ENCODE results near the gene ADGRB3. TPM values are rescaled to one million over a fixed set of nuclear protein-coding genes. Genes with fewer than 3 reads are reported as not detected.

ADGRB3 gene
- polyA plus RNA-seq, 1 of the 3 experiments (the other 2 are of a cell fraction) = 0.12 TPM

- Histone ChIP-seq H3K4me1 (ENCODE audit: control insufficient read depth in 1 of 2, insufficient read depth in 2 of 2, low read depth in 1 of 2, low read length in 1 of 2) (no peaks in the 10 kb centered on the region; a peak in 3 of 4 replicates), H3K36me3 (replicated peaks in 1 of 2; ENCODE audit: control insufficient read depth in 1 of 2, insufficient read depth in 2 of 2, low read length in 1 of 2) (no peaks in the 10 kb centered on the region), H3K4me3 (ENCODE audit: low read depth in 2 of 2, low read length in 1 of 2) (no peak overlapping the region), H3K9ac (no peak overlapping the region), H3K9me2 (no peaks in the 10 kb centered on the region), H2AFZ (ENCODE audit: low read depth) (no peak overlapping the region), H3K27me3 (ENCODE audit: insufficient read depth) (no peaks in the 10 kb centered on the region), H3K79me2 (ENCODE audit: insufficient read depth) (no peaks in the 10 kb centered on the region; the same call in 1 of the 2 replicates), H4K20me1 (ENCODE audit: insufficient read depth) (no peaks in the 10 kb centered on the region), H3K9me3 (no peaks in the 10 kb centered on the region), H3F3A (replicated peaks; ENCODE audit: insufficient read depth) (no peaks in the 10 kb centered on the region), H3K4me2 (no peak overlapping the region), H3K27ac (ENCODE audit: low read depth in 2 of 2, low read length in 1 of 2) (no peak overlapping the region)
- no peak for DNase-seq
- TF ChIP-seq USF2 (IDR thresholded peaks at IDR 0.05; ENCODE audit: borderline replicate concordance, low read depth, low read length) = no peak
- no peak for TF ChIP-seq SIN3A (IDR thresholded peaks at IDR 0.05; ENCODE audit: borderline replicate concordance, low read depth, low read length)
- TF ChIP-seq TCF12 (IDR thresholded peaks at IDR 0.05) = no peak
- TF ChIP-seq MXI1 (IDR thresholded peaks at IDR 0.05; ENCODE audit: low read depth, low read length) = no peak
- TF ChIP-seq FOXM1 (IDR thresholded peaks at IDR 0.05; ENCODE audit: low read depth) = no peak
- TF ChIP-seq YY1 (IDR thresholded peaks at IDR 0.05; ENCODE audit: low read depth) = no peak
- no peak for TF ChIP-seq NRF1 (IDR thresholded peaks at IDR 0.05; ENCODE audit: low read depth, low read length)
- POLR2A ChIA-PET = no interaction called here
- CTCF ChIA-PET = interaction anchor here (0.6 to 1.3 kb wide), 2 partner anchors 11 to 62 kb away, joined by 3 to 5 read pairs; no protein-coding TSS in a partner anchor
- WGBS (ENCODE audit: low lambda C conversion rate) = 91% methylated on average over 2 of the region's 2 CpGs
These were observed 81.5 kb downstream of the ADGRB3 start for GRCh38 chr6:68716620-68717019.

DNA sequence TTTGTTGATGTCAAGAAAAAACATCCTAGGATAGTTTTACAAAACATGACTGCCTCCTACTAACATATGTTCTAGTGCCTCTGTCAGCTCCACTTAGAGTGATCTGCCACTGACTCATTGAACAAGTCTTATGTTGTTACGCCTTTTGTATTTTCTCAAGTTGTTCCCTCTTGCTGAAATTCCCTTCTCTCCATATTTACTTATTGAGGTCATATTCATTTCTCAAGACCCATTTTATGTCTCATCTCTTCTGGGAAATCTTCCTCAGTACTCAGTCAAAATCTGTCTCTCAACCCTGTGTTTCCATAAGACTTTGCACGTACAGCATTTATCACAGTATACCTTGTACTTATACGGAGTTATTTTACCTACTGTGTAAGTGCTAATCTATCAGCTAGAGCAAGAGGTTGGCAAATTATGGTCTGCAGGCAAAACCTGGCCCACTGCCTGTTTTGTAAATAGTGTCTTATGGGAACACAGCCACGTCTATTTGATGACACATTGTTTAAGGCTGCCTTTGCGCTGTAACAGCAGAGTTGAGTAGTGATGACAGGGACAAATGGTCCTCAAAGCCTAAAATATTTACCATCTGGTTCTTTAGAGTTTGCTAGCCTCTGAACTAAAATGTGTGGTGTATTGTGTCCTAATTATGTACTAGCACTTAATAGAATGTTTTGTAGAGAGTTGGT is 83.4 kb downstream of the ADGRB3 start:
- H3K27me3 ChIP-seq (ENCODE audit: insufficient read depth) = no peaks in the 10 kb centered on the region
- H3K36me3 ChIP-seq (replicated peaks in 1 of 2; ENCODE audit: control insufficient read depth in 1 of 2, insufficient read depth in 2 of 2, low read length in 1 of 2) = no peaks in the 10 kb centered on the region
- no peaks in the 10 kb centered on the region for H4K20me1 ChIP-seq (ENCODE audit: insufficient read depth)
- POLR2A ChIA-PET = no interaction called here
- no peak overlapping the region for H2AFZ ChIP-seq (ENCODE audit: low read depth)
- no peaks in the 10 kb centered on the region; the same call in 1 of the 2 replicates for H3K79me2 ChIP-seq (ENCODE audit: insufficient read depth)
- H3K9me3 ChIP-seq = no peaks in the 10 kb centered on the region
- H3K27ac ChIP-seq (ENCODE audit: low read depth in 2 of 2, low read length in 1 of 2) = no peak overlapping the region; a peak in 1 of 4 replicates
- no peak overlapping the region for H3K4me3 ChIP-seq (ENCODE audit: low read depth in 2 of 2, low read length in 1 of 2)
- WGBS (ENCODE audit: low lambda C conversion rate) = 39% methylated on average over 5 of the region's 5 CpGs
- no peaks in the 10 kb centered on the region for H3K9me2 ChIP-seq
- H3F3A ChIP-seq (replicated peaks; ENCODE audit: insufficient read depth) = no peaks in the 10 kb centered on the region
- H3K4me1 ChIP-seq (ENCODE audit: control insufficient read depth in 1 of 2, insufficient read depth in 2 of 2, low read depth in 1 of 2, low read length in 1 of 2) = peaks cover 0 to 5% of the 10 kb centered on the region in 2 experiments; a peak in 3 of 4 replicates
- TF ChIP-seq POLR2AphosphoS5 (IDR thresholded peaks at IDR 0.05; ENCODE audit: low read depth, low read length) (no peak), NRF1 (IDR thresholded peaks at IDR 0.05; ENCODE audit: low read depth, low read length) (no peak), MEF2A (IDR thresholded peaks at IDR 0.05; ENCODE audit: borderline replicate concordance, low read depth) (no peak)
- TF ChIP-seq, protein P1, sequence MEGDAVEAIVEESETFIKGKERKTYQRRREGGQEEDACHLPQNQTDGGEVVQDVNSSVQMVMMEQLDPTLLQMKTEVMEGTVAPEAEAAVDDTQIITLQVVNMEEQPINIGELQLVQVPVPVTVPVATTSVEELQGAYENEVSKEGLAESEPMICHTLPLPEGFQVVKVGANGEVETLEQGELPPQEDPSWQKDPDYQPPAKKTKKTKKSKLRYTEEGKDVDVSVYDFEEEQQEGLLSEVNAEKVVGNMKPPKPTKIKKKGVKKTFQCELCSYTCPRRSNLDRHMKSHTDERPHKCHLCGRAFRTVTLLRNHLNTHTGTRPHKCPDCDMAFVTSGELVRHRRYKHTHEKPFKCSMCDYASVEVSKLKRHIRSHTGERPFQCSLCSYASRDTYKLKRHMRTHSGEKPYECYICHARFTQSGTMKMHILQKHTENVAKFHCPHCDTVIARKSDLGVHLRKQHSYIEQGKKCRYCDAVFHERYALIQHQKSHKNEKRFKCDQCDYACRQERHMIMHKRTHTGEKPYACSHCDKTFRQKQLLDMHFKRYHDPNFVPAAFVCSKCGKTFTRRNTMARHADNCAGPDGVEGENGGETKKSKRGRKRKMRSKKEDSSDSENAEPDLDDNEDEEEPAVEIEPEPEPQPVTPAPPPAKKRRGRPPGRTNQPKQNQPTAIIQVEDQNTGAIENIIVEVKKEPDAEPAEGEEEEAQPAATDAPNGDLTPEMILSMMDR (IDR thresholded peaks at IDR 0.05) = no peak
- no peak overlapping the region for H3K9ac ChIP-seq
- no peak for DNase-seq
- CTCF ChIA-PET = no interaction called here
- no peak overlapping the region for H3K4me2 ChIP-seq
